GM18858 (cell line): ENCODE data around the gene PARM1.

Source experiments
- ATAC-seq: cut with Tn5 transposase; IDR thresholded peaks from one replicate; pipeline ENCODE4 v1.9.1; 2021; ENCODE audit not compliant: unreplicated experiment

PARM1 gene

DNA sequence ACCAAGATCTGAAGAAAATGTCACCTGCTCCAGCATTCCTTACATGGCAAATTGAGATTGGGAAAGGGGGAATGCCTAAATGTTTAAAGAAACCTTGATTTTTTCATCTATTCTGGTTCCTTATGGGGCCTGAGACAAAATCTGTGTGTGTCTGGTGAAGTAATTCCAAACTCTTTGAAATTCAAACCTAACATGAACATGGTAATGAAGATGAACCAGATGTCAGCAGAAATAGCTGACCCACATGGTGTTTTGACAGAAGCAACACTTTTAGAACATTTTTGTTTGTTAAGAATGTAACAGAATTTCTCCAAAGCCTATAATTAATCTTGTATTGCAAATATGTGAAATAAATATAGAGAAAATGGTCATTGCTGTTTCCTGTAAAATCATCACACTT, 133.0 kb downstream of the PARM1 start:
- no peak for ATAC-seq

DNA sequence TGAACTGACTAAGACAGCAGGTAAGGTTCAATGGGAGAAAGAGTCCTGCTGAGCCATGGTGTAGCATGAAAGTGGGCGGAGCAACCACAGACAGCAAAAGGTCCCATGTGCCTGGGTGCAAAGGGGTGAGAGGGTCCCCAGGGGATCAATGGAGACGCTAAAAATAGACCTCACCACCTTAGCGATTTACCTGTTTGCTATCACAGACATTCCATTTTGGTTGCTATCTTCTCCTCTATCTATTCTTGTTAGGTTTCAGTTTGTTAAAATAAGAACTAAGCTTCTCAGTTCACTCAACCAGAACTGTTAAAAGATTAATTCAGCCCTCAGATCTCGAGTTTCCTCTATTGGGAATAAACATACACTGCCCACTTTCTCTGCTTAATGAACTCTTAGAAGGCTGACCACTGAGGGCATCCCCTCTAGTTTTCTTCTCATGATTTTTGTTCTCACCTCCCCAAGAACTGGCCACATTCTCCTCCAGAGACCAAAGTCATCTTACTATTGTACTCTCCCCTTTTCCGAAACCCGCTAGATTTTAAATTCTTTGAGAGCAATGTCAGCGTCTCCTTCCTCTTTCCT, 136.7 kb downstream of the PARM1 start:
- ATAC-seq, result peak; percentile 73

DNA sequence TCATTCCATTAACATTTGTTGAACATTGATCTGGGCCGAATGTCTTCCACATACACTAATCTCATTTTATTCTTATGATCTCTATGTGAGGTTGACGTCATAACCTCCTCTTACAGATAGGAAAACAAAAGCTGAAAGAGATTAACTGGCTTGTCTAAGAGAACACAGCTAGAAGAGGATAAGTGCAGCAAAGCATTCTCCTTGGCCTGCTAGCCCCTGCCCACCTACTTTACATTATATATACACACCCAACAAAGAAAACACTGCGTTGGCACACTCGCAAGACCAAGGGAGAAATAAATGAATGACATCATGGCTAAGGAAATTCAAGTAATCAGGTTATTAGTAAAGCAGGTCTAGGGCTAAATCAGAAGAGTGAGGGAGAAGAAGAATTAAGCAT, 138.4 kb downstream of the PARM1 start:
- ATAC-seq, result no peak

DNA sequence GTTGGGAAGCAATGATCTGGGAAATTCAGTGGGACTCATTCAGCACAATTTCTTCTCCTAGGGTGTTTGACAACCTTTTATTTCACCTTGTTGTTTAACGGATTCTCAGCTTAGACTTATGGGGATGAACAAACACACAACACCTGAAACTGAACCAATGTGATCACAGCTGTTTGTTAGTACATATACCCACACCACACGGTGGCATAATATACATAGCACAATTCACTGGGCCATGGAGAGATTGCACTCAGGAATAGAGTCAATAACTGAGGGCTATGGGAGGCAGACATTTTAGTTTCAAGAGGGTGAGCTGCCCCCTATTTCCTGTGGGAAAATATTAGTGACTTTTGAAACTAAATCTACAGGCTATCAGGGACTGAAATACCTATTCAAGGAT, 148.0 kb downstream of the PARM1 start:
- no peak for ATAC-seq

DNA sequence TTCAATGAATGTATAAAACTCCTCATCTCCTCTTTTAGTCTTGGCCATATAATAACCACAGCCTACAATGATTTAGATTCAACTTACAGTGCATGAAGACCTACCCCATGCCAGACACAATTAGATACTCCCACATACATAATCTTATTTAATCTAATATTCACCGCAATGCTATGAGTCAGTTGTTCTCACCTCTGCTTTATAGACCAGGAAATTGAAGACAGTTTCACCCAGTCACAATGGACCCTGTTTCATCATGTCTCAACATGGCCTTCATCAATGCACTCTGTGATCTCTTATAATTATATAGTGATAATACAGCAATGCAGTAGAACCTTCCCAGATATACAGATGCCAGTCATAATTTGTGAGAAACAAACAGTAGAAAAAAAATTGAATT, 148.6 kb downstream of the PARM1 start:
- ATAC-seq, result no peak

DNA sequence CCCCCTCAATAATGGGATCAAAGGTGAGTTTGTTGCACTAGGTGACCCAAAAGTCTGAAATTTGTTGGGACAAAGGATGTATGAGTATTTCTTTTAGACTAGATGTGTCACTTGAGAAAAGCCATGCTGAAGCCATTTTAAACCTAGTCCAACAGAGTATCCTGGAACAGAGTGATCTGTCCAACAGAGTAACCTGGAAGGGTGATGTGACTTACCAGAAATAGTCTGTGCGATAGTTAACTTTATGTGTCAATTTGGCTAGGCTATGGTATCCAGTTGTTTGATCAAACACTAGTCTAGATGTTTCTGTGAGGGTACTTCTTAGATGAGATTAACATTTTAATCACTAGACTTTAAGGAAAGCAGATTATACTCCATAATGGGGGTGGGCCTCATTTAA, 154.5 kb downstream of the PARM1 start:
- ATAC-seq, result no peak

DNA sequence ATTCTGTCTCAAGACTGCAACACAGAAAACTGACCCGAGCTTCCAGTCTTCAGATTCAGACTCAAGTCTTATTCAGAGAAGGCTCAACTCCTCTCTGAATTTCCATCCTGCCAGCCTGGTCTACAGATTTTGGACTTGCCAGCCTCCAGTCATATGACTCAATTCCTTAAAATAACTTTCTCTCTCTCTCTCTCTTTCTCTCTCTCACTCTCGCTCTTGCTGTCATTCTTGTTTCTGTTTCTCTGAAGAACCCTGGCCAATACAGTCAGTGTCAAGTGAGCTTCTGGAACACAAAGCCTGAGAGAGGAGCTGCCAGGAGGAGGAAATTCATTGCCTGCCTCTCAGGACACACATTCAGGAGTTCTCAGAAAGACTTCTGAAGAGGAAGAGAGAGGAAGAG, 154.9 kb downstream of the PARM1 start:
- peak; percentile 51 for ATAC-seq

DNA sequence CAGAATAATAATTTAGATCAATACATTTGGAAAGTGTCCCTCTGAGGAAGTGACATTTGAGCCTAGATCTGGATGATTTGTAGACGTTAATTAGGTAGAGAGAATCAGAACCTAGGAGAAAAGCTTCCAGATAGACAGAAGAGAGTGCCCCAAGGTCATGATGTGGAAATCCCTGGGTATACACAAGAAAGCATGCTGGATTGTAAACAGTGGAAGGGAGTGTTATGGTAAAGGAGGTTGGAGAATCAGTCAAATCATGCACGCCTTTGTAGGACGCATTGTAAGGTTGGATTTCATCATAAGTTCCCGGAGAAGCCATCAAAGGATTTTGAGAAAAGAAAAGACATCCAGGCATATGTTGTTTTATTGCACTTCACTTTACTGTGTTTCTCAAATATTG, 156.3 kb downstream of the PARM1 start:
- no peak for ATAC-seq

DNA sequence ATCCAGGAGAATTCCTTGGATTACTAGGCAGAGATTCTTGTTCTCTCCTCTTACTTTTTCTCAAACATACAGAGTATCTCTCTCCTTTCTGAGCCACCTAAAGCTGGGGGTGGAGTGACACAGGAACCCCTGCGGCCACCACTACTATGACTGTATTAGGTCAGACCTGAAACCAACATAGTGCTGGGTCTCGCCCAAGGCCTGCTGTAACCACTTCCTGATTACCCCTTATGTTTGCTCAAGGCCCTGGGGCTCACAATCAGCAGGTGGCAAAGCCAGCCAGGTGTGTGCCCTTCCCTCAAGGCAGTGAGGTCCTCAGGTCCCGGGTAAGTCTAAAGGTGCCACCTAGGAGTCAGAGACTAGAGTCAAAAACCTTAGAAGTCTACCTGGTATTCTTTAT, 166.4 kb downstream of the PARM1 start:
- peak; percentile 77 for ATAC-seq
